ENCODE results near the gene SKAP2. TPM values are rescaled to one million over a fixed set of nuclear protein-coding genes. Genes with fewer than 3 reads are reported as not detected.

Gene SKAP2
- total RNA-seq, 2 experiments from 2014 or later = 12.9 to 16.0 TPM

GRCh38 chr7:26670841-26671240, 193.5 kb downstream of the SKAP2 start:
- POLR2A ChIA-PET = no interaction called here
- ATAC-seq (ENCODE audit: low read depth) (no peak), DNase-seq (no peak)
- H3K9me3 Mint-ChIP-seq = no peaks in the 10 kb centered on the region
- no peak overlapping the region for H3K4me3 Mint-ChIP-seq
- H3K36me3 Mint-ChIP-seq = peaks cover 1% of the 10 kb centered on the region
- H3K27me3 Mint-ChIP-seq = peaks cover 13% of the 10 kb centered on the region
- peaks cover 4% of the 10 kb centered on the region for H3K4me1 Mint-ChIP-seq
- H3K27ac Mint-ChIP-seq = no peak overlapping the region

DNA sequence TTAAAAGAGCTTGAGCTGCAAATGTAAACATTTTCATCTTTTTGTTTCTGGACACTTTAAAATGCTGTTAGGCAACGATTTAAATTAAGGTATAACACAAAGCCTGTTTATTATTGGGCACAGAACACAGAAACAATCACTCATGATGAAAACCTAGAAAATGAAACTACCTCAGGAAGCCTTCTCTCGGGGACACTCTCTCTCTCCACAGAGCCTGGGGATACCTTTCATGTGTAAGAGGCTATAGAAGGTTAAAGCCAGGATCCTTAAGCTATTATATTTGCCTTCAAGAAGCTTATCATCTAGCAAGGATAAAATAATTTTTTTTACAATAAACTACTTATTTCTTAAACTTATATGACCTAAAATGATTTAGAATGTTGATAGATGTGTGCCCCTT, 194.1 kb downstream of the SKAP2 start:
- peaks cover 13% of the 10 kb centered on the region for H3K27me3 Mint-ChIP-seq
- ATAC-seq (ENCODE audit: low read depth) (no peak), DNase-seq (no peak)
- H3K36me3 Mint-ChIP-seq = peaks cover 1% of the 10 kb centered on the region
- H3K4me3 Mint-ChIP-seq = no peak overlapping the region
- H3K27ac Mint-ChIP-seq = no peak overlapping the region
- peaks cover 5% of the 10 kb centered on the region for H3K4me1 Mint-ChIP-seq
- POLR2A ChIA-PET = no interaction called here
- H3K9me3 Mint-ChIP-seq = no peaks in the 10 kb centered on the region

- H3K27ac Mint-ChIP-seq = no peak overlapping the region
- peaks cover 12% of the 10 kb centered on the region for H3K4me1 Mint-ChIP-seq
- POLR2A ChIA-PET = no interaction called here
- DNase-seq (no peak), ATAC-seq (ENCODE audit: low read depth) (no peak)
- H3K36me3 Mint-ChIP-seq = peaks cover 1% of the 10 kb centered on the region
- H3K27me3 Mint-ChIP-seq = peaks cover 14% of the 10 kb centered on the region
- H3K9me3 Mint-ChIP-seq = no peaks in the 10 kb centered on the region
- no peak overlapping the region for H3K4me3 Mint-ChIP-seq
Observed at GRCh38 chr7:26668821-26669220, 195.6 kb downstream of the SKAP2 start.

DNA sequence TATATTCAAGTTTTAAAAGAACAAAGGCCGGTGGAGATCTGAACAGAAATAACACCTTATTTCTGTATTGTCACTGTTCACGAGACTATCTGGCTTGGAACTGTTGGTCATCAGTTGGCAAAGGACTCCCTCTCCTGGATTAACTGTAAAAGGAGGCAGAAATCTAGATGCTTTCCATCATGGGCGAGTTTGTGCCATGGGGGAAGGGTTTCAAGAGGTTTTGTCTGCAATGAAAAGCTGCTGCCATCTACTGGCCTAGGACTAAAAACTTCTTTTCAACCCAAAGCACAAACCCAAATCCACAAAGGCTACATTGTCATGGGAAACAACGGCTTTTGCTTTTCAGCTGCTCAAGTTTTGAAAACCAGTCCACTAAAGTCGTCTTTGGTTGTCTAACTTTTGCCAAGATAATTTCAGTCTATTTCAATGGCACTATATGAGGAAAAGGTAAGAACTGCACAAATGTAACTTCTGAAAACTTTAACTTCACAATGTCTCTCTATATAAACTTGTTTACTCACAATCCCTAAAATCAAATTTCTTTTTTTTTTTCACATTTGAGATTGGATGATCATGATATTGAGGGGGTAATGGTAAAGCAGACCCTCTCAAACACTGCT, 196.8 kb downstream of the SKAP2 start:
- peak; percentile 62 for ATAC-seq (ENCODE audit: low read depth)
- POLR2A ChIA-PET = no interaction called here
- DNase-seq = peak; percentile 29
- no peak overlapping the region for H3K27ac Mint-ChIP-seq
- peaks cover 1% of the 10 kb centered on the region for H3K36me3 Mint-ChIP-seq
- H3K4me1 Mint-ChIP-seq = peaks cover 12% of the 10 kb centered on the region
- H3K4me3 Mint-ChIP-seq = no peak overlapping the region
- no peaks in the 10 kb centered on the region for H3K9me3 Mint-ChIP-seq
- peaks cover 11% of the 10 kb centered on the region for H3K27me3 Mint-ChIP-seq

DNA sequence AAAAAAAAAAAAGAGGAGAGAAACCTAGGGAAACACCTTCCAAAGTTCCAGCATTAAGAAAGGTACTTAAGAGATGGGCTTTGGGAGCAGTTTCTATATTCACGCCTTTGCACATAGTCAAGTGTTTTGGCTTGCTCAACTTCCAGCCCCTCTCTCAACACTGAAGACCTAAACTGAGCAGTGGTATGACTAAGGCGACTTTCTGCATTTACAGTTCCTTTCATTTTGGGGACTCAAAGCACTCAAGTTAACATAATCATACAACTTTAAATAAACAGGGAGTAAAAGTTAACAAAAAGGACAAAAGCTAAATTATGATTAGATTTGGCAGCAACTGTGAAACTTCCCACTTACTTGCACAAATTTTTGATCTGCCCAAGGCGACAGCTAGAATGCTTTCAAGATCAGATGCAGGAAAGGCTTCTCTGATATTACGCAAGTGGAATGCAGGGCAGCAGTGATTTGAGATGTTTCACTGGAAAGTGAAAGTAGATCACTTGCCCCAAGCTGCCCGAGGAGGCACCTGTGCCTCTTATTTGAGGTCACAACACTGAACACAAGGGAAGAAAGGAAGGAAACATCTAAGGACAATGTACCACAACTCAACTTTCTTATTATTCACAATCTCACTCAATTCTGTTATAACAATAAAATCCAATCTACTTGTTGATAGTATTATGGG, 199.5 kb downstream of the SKAP2 start:
- DNase-seq (no peak), ATAC-seq (ENCODE audit: low read depth) (peak; percentile 75)
- Mint-ChIP-seq H3K36me3 (no peaks in the 10 kb centered on the region), H3K4me3 (peak overlapping the region; percentile 45), H3K27me3 (peaks cover 12% of the 10 kb centered on the region), H3K4me1 (peaks cover 12% of the 10 kb centered on the region), H3K27ac (no peak overlapping the region), H3K9me3 (no peaks in the 10 kb centered on the region)
- POLR2A ChIA-PET = interaction anchor here (0.7 kb wide), 1 partner anchor 428 kb away, joined by 3 read pairs; no protein-coding TSS in a partner anchor

DNA sequence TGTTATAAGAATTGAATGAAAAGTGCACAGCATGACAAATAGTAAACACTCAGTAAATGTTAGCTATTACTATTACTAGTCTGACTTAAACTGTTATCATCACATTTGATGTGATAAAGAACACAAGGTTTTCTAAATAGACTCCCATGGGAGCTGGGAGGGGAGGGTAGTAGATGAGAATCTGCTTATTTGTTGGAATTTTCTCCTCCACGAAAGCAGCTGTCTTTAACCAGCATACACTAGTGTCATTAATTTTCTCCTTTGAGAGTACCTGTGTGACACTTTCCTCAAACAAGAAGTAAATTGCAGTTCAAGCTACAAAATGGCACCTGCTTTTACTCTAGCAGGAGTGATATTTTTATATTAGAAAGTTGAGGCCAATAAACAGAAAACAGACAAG, 200.1 kb downstream of the SKAP2 start:
- Mint-ChIP-seq H3K36me3 (no peaks in the 10 kb centered on the region), H3K4me1 (peaks cover 12% of the 10 kb centered on the region), H3K4me3 (no peak overlapping the region), H3K27me3 (peaks cover 12% of the 10 kb centered on the region), H3K27ac (no peak overlapping the region), H3K9me3 (no peaks in the 10 kb centered on the region)
- ATAC-seq (ENCODE audit: low read depth) = no peak
- DNase-seq = no peak
- POLR2A ChIA-PET = interaction anchor here (0.7 kb wide), 1 partner anchor 427 kb away, joined by 3 read pairs; no protein-coding TSS in a partner anchor

GRCh38 chr7:26663874-26664273, 200.5 kb downstream of the SKAP2 start:
- Mint-ChIP-seq H3K4me1 (peaks cover 12% of the 10 kb centered on the region), H3K27me3 (peaks cover 12% of the 10 kb centered on the region), H3K36me3 (no peaks in the 10 kb centered on the region), H3K9me3 (no peaks in the 10 kb centered on the region), H3K27ac (no peak overlapping the region), H3K4me3 (no peak overlapping the region)
- DNase-seq = no peak
- ATAC-seq (ENCODE audit: low read depth) = no peak
- POLR2A ChIA-PET = interaction anchor here (0.7 kb wide), 1 partner anchor 427 kb away, joined by 3 read pairs; no protein-coding TSS in a partner anchor

DNA sequence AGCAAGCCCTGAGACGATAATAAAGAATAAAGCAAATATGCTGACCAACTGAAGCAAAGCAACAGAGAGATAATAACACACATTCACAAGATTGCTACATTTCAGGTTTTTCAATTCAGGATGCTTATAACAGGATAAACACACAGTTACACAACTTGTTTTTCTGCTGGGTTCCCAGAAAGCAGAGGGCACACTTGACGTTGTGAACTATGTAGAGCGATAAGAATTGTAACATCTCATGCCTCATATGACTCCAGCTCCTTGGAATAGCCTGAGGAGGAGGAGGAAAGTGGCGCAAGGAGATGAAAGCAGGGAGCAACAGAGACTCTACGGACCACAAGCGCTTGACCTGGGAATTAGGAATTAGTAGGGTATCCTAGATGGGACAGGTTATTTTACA, 201.7 kb downstream of the SKAP2 start:
- Mint-ChIP-seq H3K9me3 (no peaks in the 10 kb centered on the region), H3K36me3 (no peaks in the 10 kb centered on the region), H3K4me1 (peaks cover 12% of the 10 kb centered on the region), H3K27me3 (peaks cover 12% of the 10 kb centered on the region), H3K27ac (no peak overlapping the region), H3K4me3 (no peak overlapping the region)
- ATAC-seq (ENCODE audit: low read depth) (no peak), DNase-seq (no peak)
- POLR2A ChIA-PET = no interaction called here

DNA sequence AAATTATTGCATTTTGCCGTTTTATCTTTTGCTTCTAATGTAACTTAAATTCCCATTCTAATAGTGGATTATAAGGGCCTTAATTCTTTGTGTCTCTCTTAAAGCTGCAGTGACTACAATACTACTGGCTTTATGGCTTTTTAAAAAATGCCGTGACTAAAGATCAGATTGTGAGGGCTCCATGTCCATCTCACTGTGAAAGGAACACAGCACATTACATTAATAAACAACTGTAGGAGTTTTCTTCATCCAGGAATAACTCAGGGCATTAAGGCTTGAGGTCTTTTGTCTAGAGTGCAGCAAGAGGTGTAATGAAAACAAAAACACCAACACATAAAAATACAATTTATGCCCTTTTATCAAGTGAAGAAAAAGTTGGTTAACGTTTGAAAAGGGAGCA, 205.3 kb downstream of the SKAP2 start:
- H3K4me3 Mint-ChIP-seq = no peak overlapping the region
- POLR2A ChIA-PET = no interaction called here
- DNase-seq = no peak
- H3K27ac Mint-ChIP-seq = no peak overlapping the region
- no peaks in the 10 kb centered on the region for H3K9me3 Mint-ChIP-seq
- no peak for ATAC-seq (ENCODE audit: low read depth)
- H3K27me3 Mint-ChIP-seq = peaks cover 23% of the 10 kb centered on the region
- H3K4me1 Mint-ChIP-seq = no peaks in the 10 kb centered on the region
- no peaks in the 10 kb centered on the region for H3K36me3 Mint-ChIP-seq

DNA sequence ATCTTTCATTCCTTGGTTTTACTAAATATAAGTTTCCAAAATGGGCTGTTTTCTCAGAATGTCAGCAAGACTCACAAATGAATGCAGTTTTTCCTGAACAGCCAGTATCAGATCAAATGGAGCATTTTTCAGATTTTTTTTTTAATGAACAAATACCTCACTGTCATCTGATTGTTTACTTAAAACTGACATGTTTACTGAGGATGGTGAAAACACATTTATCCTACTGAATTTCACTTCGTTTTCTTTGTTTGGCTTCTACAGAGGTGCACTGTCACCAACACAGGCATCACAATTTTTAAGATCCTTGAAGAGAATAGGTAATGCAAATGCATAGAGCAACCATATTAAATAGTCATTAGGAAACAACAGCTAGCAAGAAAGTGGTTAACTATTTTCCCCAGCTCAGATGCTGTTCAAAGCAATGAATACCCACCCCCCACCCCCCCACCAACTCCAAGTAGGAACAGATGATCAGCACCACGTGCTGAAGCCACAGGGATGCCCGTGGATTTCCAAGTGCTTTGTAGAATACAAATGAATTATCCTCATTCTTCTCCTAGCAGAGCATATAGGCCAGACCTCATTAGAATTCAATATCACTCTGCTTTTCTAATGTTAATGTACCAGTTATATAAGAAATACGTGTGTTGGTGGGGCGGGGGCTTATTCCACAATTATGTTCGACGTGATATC, 205.9 kb downstream of the SKAP2 start:
- ATAC-seq (ENCODE audit: low read depth) (no peak), DNase-seq (no peak)
- H3K27ac Mint-ChIP-seq = no peak overlapping the region
- no peak overlapping the region for H3K4me3 Mint-ChIP-seq
- H3K9me3 Mint-ChIP-seq = no peaks in the 10 kb centered on the region
- peaks cover 19% of the 10 kb centered on the region for H3K27me3 Mint-ChIP-seq
- no peaks in the 10 kb centered on the region for H3K36me3 Mint-ChIP-seq
- no peaks in the 10 kb centered on the region for H3K4me1 Mint-ChIP-seq
- POLR2A ChIA-PET = no interaction called here

DNA sequence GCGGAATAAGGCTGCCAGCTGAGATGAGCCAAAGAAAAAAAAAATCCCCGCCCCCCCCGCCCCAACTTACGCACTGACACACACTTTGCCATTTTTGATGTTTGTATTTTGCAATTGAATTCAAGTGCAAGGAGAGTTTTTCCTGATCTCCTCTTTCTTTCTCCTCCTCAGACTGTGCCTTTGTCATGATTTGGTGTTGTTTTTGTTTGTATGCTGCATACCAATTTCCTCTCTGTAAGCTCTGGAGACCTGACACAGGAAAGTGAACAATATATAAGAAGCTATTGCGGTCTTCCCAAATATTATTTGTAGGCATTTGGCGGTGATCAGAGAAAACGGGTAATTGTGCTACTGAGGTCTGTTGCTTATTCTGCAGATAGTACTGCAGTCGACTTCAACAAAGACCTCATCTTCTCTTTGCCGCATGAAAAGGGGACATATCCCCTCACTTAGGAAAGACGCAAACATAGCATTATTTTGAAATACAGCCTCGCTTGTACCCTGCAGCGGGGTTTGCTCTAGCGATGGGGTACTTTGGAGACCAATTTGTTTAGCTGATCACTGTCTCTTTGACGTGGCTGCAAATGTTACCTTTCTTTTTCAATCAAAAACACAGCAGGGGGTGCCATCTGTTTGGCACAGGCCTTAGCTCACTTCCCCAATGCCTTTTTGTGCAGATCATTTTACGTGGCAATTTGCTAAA, 206.6 kb downstream of the SKAP2 start:
- Mint-ChIP-seq H3K4me3 (no peak overlapping the region), H3K9me3 (no peaks in the 10 kb centered on the region), H3K36me3 (no peaks in the 10 kb centered on the region), H3K27ac (no peak overlapping the region), H3K27me3 (peaks cover 19% of the 10 kb centered on the region), H3K4me1 (no peaks in the 10 kb centered on the region)
- POLR2A ChIA-PET = no interaction called here
- DNase-seq (no peak), ATAC-seq (ENCODE audit: low read depth) (no peak)

DNA sequence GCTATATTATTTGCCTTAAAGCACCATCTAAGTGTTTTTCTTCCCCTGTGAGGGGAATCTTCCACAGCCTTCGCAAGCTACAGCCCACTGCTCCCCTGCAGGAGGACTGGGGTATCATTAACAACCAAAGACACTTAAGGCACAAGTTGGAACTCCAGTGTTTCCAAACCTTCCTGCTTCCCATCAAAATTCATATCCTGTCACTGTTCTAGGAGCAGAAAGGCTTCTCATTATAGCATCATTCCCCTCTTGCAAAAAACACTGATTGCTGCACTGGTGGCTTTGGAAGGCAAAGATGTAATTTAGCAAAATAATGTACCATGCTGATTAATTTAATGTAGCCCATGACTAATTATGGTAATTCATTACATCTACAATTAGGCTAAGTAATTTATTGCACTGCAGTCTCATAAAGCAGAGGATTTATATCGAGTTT, 207.2 kb downstream of the SKAP2 start:
- ATAC-seq (ENCODE audit: low read depth) = no peak
- no peak for DNase-seq
- POLR2A ChIA-PET = no interaction called here
- peaks cover 16% of the 10 kb centered on the region for H3K27me3 Mint-ChIP-seq
- no peak overlapping the region for H3K4me3 Mint-ChIP-seq
- H3K27ac Mint-ChIP-seq = no peak overlapping the region
- H3K4me1 Mint-ChIP-seq = no peaks in the 10 kb centered on the region
- H3K36me3 Mint-ChIP-seq = no peaks in the 10 kb centered on the region
- H3K9me3 Mint-ChIP-seq = no peaks in the 10 kb centered on the region

DNA sequence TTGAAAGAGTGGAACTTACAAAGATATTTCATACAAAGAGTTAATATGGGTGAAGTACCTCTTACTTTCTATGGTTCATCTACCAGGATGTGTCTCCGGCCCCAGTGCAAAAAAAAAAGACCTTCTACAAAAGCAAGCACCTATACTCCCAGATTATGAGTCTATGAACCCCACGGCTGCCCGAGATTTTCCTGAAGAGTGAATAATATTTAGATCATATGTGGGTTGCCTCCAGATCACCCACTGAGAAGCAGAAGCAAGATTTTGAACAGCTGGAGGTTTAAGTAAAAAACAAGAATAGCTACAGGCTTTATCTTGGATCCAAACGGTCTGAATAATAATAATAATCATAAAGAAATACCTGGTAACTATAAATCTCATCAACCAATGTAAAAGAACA, 207.7 kb downstream of the SKAP2 start:
- DNase-seq (no peak), ATAC-seq (ENCODE audit: low read depth) (no peak)
- Mint-ChIP-seq H3K36me3 (no peaks in the 10 kb centered on the region), H3K4me1 (no peaks in the 10 kb centered on the region), H3K27me3 (peaks cover 20% of the 10 kb centered on the region), H3K4me3 (no peak overlapping the region), H3K9me3 (no peaks in the 10 kb centered on the region), H3K27ac (no peak overlapping the region)
- POLR2A ChIA-PET = no interaction called here

All from activated naive CD8-positive, alpha-beta T cell treated with anti-CD3 and anti-CD28 coated beads, Interleukin-2, amount 10 ng/mL, durations not matched to agents 7 days and 5 days (primary cell).